ENCODE data around the gene ST6GALNAC4. TPM values are rescaled to one million over a fixed set of nuclear protein-coding genes. Genes with fewer than 3 reads are reported as not detected.

ST6GALNAC4 gene
- total RNA-seq, 1 experiment from 2014 or later, result 38.0 TPM

GRCh38 chr9:127876764-127877562 lies 39.9 kb downstream of the ST6GALNAC4 start:
- POLR2A ChIA-PET, result no interaction called here
- CTCF ChIA-PET, result no interaction called here
- DNase-seq (ENCODE audit: low read depth, low spot score) (no peak), ATAC-seq (peak; percentile 40)
- peaks cover 30% of the 10 kb centered on the region; the same call in 1 of the 2 replicates for H3K4me1 ChIP-seq (ENCODE audit: control insufficient read depth, insufficient read depth, low read length)
- H3K4me3 ChIP-seq (ENCODE audit: low read depth in 2 of 2, low read length in 2 of 2), result peak overlapping the region; percentile 39 to 64
- peak overlapping the region; percentile 53 for H3K27ac ChIP-seq (ENCODE audit: low read length)
- no peaks in the 10 kb centered on the region for H3K27me3 ChIP-seq (ENCODE audit: control insufficient read depth, insufficient read depth, low read length)
- in situ Hi-C loops (cut with HindIII; ENCODE audit: low pct_unique_long_range_greater_than_20kb, low sequenced_read_pairs) (no loop called here), intact Hi-C loops (cut with micrococcal nuclease; ENCODE audit: unreplicated experiment) (loop anchor here (10.0 kb wide), 1 partner anchor 72 kb away; the partner anchor contains the start of gene FPGS)
- TF ChIP-seq REST (IDR thresholded peaks at IDR 0.05; ENCODE audit: insufficient read depth in 1 of 2, low read depth in 2 of 2, low read length in 1 of 2) (no peak), CTCF (IDR thresholded peaks at IDR 0.05) (no peak), TCF7L2 (IDR thresholded peaks at IDR 0.05; ENCODE audit: low read depth, low read length) (no peak)
- no peaks in the 10 kb centered on the region for H3K9me3 ChIP-seq (ENCODE audit: control insufficient read depth, insufficient read depth, low read depth, low read length)
- no TSS peak for BruUV-seq (replicated peaks)
- H3K36me3 ChIP-seq (ENCODE audit: control insufficient read depth, insufficient read depth, low read length), result no peaks in the 10 kb centered on the region

- ATAC-seq (no peak), DNase-seq (ENCODE audit: low read depth, low spot score) (no peak)
- no TSS peak for BruUV-seq (replicated peaks)
- Histone ChIP-seq H3K4me3 (ENCODE audit: low read depth in 2 of 2, low read length in 2 of 2) (no peak overlapping the region), H3K9me3 (ENCODE audit: control insufficient read depth, insufficient read depth, low read depth, low read length) (no peaks in the 10 kb centered on the region), H3K27ac (ENCODE audit: low read length) (no peak overlapping the region), H3K4me1 (ENCODE audit: control insufficient read depth, insufficient read depth, low read length) (peaks cover 30% of the 10 kb centered on the region; the same call in 1 of the 2 replicates), H3K36me3 (ENCODE audit: control insufficient read depth, insufficient read depth, low read length) (no peaks in the 10 kb centered on the region), H3K27me3 (ENCODE audit: control insufficient read depth, insufficient read depth, low read length) (no peaks in the 10 kb centered on the region)
- POLR2A ChIA-PET, result no interaction called here
- intact Hi-C loops (cut with micrococcal nuclease; ENCODE audit: unreplicated experiment), result loop anchor here (10.0 kb wide), 1 partner anchor 71 kb away; the partner anchor contains the start of gene FPGS
- TF ChIP-seq TCF7L2 (IDR thresholded peaks at IDR 0.05; ENCODE audit: low read depth, low read length), result no peak
- TF ChIP-seq POLR2AphosphoS5 (IDR thresholded peaks at IDR 0.05; ENCODE audit: low read depth, low read length), result no peak
- TF ChIP-seq REST (IDR thresholded peaks at IDR 0.05; ENCODE audit: insufficient read depth in 1 of 2, low read depth in 2 of 2, low read length in 1 of 2), result no peak
- TF ChIP-seq CTCF (IDR thresholded peaks at IDR 0.05), result no peak
- no peak for TF ChIP-seq SIN3A (IDR thresholded peaks at IDR 0.05; ENCODE audit: borderline replicate concordance, insufficient read depth, low read depth, low read length)
- in situ Hi-C loops (cut with HindIII; ENCODE audit: low pct_unique_long_range_greater_than_20kb, low sequenced_read_pairs), result no loop called here
- CTCF ChIA-PET, result no interaction called here
These were observed 40.6 kb downstream of the ST6GALNAC4 start for GRCh38 chr9:127876026-127876763.

Measured in Panc1 (cell line).